Measurements from ENCODE around the gene ATR. TPM values are rescaled to one million over a fixed set of nuclear protein-coding genes. Genes with fewer than 3 reads are reported as not detected.

The ATR gene
- polyA plus RNA-seq, 2 of the 4 experiments (the other 2 are of a cell fraction): 13.9 to 36.2 TPM

DNA sequence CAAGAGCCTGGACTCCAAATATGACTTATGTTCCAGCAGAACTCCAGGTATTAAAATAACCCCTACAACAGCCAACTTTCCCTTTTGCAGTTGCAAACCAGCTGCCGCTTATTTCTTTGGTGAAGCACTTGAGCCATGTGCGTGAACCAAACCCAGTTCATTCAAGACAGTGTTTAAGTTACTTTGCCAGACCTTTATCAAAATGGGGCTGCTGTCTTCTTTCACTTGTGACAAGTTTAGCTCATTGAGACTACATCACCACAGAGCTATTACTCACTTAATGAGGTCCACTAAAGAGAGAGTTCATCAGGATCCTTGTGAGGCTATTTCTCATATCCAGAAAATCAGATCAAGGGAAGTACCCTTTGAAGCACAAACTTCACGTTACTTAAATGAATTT, 128.3 kb downstream of the ATR start:
- DNase-seq (ENCODE audit: low read depth in 1 of 2, low spot score in 1 of 2) (no peak), FAIRE-seq (peak; percentile 86), ATAC-seq (no peak)
- POLR2A ChIA-PET: no interaction called here
- WGBS (ENCODE audit: missing lambda C conversion rate): 96% methylated on average over 3 of the region's 3 CpGs
- H3K4me1 ChIP-seq: peaks cover 12% of the 10 kb centered on the region; the same call in 2 of the 3 replicates
- no peak overlapping the region for H3K27ac ChIP-seq
- TF ChIP-seq SMC3 (IDR thresholded peaks at IDR 0.05) (no peak), KDM1A (IDR thresholded peaks at IDR 0.05; ENCODE audit: low read depth) (no peak), NPAS2 (CRISPR knock-in tag; IDR thresholded peaks at IDR 0.05; ENCODE audit: borderline replicate concordance) (no peak), HOXB13 (CRISPR knock-in tag; IDR thresholded peaks at IDR 0.05; ENCODE audit: low read depth) (no peak), EHMT2 (IDR thresholded peaks at IDR 0.05; ENCODE audit: low read depth) (no peak), GATA3 (IDR thresholded peaks at IDR 0.05; ENCODE audit: borderline replicate concordance) (no peak), ZSCAN20 (CRISPR knock-in tag; IDR thresholded peaks at IDR 0.05) (no peak), RFX5 (IDR thresholded peaks at IDR 0.05) (no peak), JUNB (IDR thresholded peaks at IDR 0.05) (no peak), CBX2 (IDR thresholded peaks at IDR 0.05; ENCODE audit: borderline replicate concordance, low read depth) (no peak)
- H3K4me2 ChIP-seq: no peak overlapping the region
- H3K9me3 ChIP-seq: no peaks in the 10 kb centered on the region
- H3K4me3 ChIP-seq: no peak overlapping the region
- CTCF ChIA-PET: no interaction called here

GRCh38 chr3:142447852-142448823, 130.4 kb downstream of the ATR start, which contains the start of gene XRN1:
XRN1 (minus strand) TSS chr3:142448037; CDS start chr3:142447944, 93 bp downstream.
- peak within 1 kb of the TSS; percentile 80 for H3K4me2 ChIP-seq
- H3K9me3 ChIP-seq: no peaks in the 10 kb centered on the region
- 16% methylated on average over 26 of the region's 52 CpGs for WGBS (ENCODE audit: missing lambda C conversion rate)
- DNase-seq (ENCODE audit: low read depth in 1 of 2, low spot score in 1 of 2) (peak; percentile 94 to 96), FAIRE-seq (no peak), ATAC-seq (peak; percentile 98 to 100)
- peaks cover 12% of the 10 kb centered on the region; the same call in 2 of the 3 replicates for H3K4me1 ChIP-seq
- ChIA-PET POLR2A (interaction anchor here (0.7 to 1.3 kb wide), 2 partner anchors 130 to 553 kb away, joined by 3 to 8 read pairs; partner anchors contain the start of genes ATR and U2SURP), CTCF (no interaction called here)
- H3K4me3 ChIP-seq: peak within 1 kb of the TSS; percentile 69
- peak within 1 kb of the TSS; percentile 79 to 94 for H3K27ac ChIP-seq
- no peak for TF ChIP-seq MAFK (IDR thresholded peaks at IDR 0.05; ENCODE audit: partially characterized antibody)
- TF ChIP-seq RNF2 (IDR thresholded peaks at IDR 0.05; ENCODE audit: borderline replicate concordance, low read depth): no peak
- no peak for TF ChIP-seq FOSL2 (IDR thresholded peaks at IDR 0.05)
- no peak for TF ChIP-seq FOSL2 (CRISPR knock-in tag; IDR thresholded peaks at IDR 0.05)
- TF ChIP-seq CBX2 (IDR thresholded peaks at IDR 0.05; ENCODE audit: borderline replicate concordance, low read depth): no peak
- no peak for TF ChIP-seq TP53 (CRISPR knock-in tag; IDR thresholded peaks at IDR 0.05)
- no peak for TF ChIP-seq FOXS1 (CRISPR knock-in tag; IDR thresholded peaks at IDR 0.05)
- no peak for TF ChIP-seq NPAS2 (CRISPR knock-in tag; IDR thresholded peaks at IDR 0.05; ENCODE audit: borderline replicate concordance)
- no peak for TF ChIP-seq GATA3 (IDR thresholded peaks at IDR 0.05; ENCODE audit: borderline replicate concordance)
- no peak for TF ChIP-seq CTCF (IDR thresholded peaks at IDR 0.05)
- no peak for TF ChIP-seq ZFP36 (IDR thresholded peaks at IDR 0.05; ENCODE audit: borderline replicate concordance, partially characterized antibody)
- TF ChIP-seq HOXB13 (CRISPR knock-in tag; IDR thresholded peaks at IDR 0.05; ENCODE audit: low read depth): no peak
- no peak for TF ChIP-seq MAZ (IDR thresholded peaks at IDR 0.05; ENCODE audit: borderline replicate concordance, low read depth, low read length)
- no peak for TF ChIP-seq ZNF302 (CRISPR knock-in tag; IDR thresholded peaks at IDR 0.05)
- TF ChIP-seq KDM5A (IDR thresholded peaks at IDR 0.05): peak; percentile 59; the same call in 1 of the 2 replicates
- TF ChIP-seq USF2 (IDR thresholded peaks at IDR 0.05): no peak
- TF ChIP-seq ZC3H11A (IDR thresholded peaks at IDR 0.05): no peak
- no peak for TF ChIP-seq SMC3 (IDR thresholded peaks at IDR 0.05)
- no peak for TF ChIP-seq RARB (CRISPR knock-in tag; IDR thresholded peaks at IDR 0.05)
- TF ChIP-seq HDAC2 (IDR thresholded peaks at IDR 0.05): no peak
- no peak for TF ChIP-seq CHD4 (IDR thresholded peaks at IDR 0.05; ENCODE audit: borderline replicate concordance)
- no peak for TF ChIP-seq NR3C1 (IDR thresholded peaks at IDR 0.05)
- TF ChIP-seq EP300 (IDR thresholded peaks at IDR 0.05): no peak
- TF ChIP-seq RAD21 (conservative IDR thresholded peaks at IDR 0.05 in 1 of 2, IDR thresholded peaks at IDR 0.05 in 1 of 2): no peak; a peak in 1 of 5 replicates
- TF ChIP-seq PHF8 (IDR thresholded peaks at IDR 0.05; ENCODE audit: borderline replicate concordance, low read depth): peak; percentile 56
- TF ChIP-seq TFCP2L1 (CRISPR knock-in tag; IDR thresholded peaks at IDR 0.05): no peak
- TF ChIP-seq CEBPB (IDR thresholded peaks at IDR 0.05): peak; percentile 58 to 80; a peak in 3 of 4 replicates
